A673 (cell line): ENCODE data around the gene POMGNT2. TPM values are rescaled to one million over a fixed set of nuclear protein-coding genes. Genes with fewer than 3 reads are reported as not detected.

Source experiments
- BruUV-seq: library from RNA; stranded (reverse); fragments of 400-500 nt; replicated peaks from 2 replicates; lab custom pipeline; 2021; lab: Mats Ljungman, UMichigan
- CTCF ChIA-PET: fragments of 300-600 bp; sonication (Branson Sonifier 250); formaldehyde crosslinking; loops from one replicate; lab custom pipeline; 2022; ENCODE audit warnings: antibody characterized with exemption; lab: Charles Lee
- POLR2A ChIA-PET: fragments of 300-600 bp; sonication (Branson Sonifier 250); formaldehyde crosslinking; loops from one replicate; lab custom pipeline; 2022; ENCODE audit warnings: antibody characterized with exemption; ENCODE audit not compliant: low non-redundant PET; lab: Charles Lee
- DNase-seq: peaks from one replicate; pipeline ENCODE4 v3.0.0-alpha.2; 2015; ENCODE audit warnings: low spot score
- H3K27ac ChIP-seq: fragments of 200-600 bp; sonication (generic); 2 replicates; pipeline ENCODE4 v1.5.1; 2016; ENCODE audit warnings: mixed run types, low read depth, mild to moderate bottlenecking, mixed read lengths, antibody characterized with exemption, low read length; ENCODE audit not compliant: poor library complexity, severe bottlenecking
- H3K27me3 ChIP-seq: fragments of 200-600 bp; sonication (generic); replicated peaks from 2 replicates; pipeline ENCODE4 v1.6.1; 2017; ENCODE audit warnings: mixed run types, low read depth, mild to moderate bottlenecking, mixed read lengths, antibody characterized with exemption, low read length; ENCODE audit not compliant: insufficient read depth, poor library complexity
- H3K36me3 ChIP-seq: fragments of 200-600 bp; sonication (generic); 2 replicates; pipeline ENCODE4 v1.6.1; 2016; ENCODE audit warnings: mixed run types, mild to moderate bottlenecking, mixed read lengths, antibody characterized with exemption, low read length; ENCODE audit not compliant: insufficient read depth, poor library complexity, severe bottlenecking
- H3K4me1 ChIP-seq: fragments of 200-600 bp; sonication (generic); 2 replicates; pipeline ENCODE4 v1.6.1; 2017; ENCODE audit warnings: mixed run types, mild to moderate bottlenecking, mixed read lengths, antibody characterized with exemption, low read length; ENCODE audit not compliant: insufficient read depth, poor library complexity, severe bottlenecking
- H3K4me3 ChIP-seq: fragments of 200-600 bp; sonication (generic); 2 replicates; pipeline ENCODE4 v1.5.1; 2016; ENCODE audit warnings: low read depth, mixed run types, mild to moderate bottlenecking, mixed read lengths, low read length; ENCODE audit not compliant: poor library complexity, severe bottlenecking
- H3K9me3 ChIP-seq: fragments of 200-600 bp; sonication (generic); 2 replicates; pipeline ENCODE4 v1.6.1; 2016; ENCODE audit warnings: mixed run types, low read depth, mild to moderate bottlenecking, mixed read lengths, antibody characterized with exemption, low read length; ENCODE audit not compliant: poor library complexity, severe bottlenecking
- EZH2 ChIP-seq: fragments of 200-600 bp; sonication (generic); IDR thresholded peaks from 2 replicates; pipeline ENCODE4 v1.6.1; 2017; ENCODE audit warnings: borderline replicate concordance, low read depth, mild to moderate bottlenecking, mixed read lengths, antibody characterized with exemption, low read length; ENCODE audit not compliant: poor library complexity, severe bottlenecking
- intact Hi-C: fragments of 100-400 bp; cut with micrococcal nuclease; formaldehyde crosslinking; loops from one replicate; pipeline ENCODE4 v1.10.0; 2022; ENCODE audit not compliant: unreplicated experiment
- total RNA-seq: library from RNA; stranded (reverse); gene quantifications from 2 replicates; pipeline ENCODE4 v1.2.3, GENCODE V29; 2021
- TF ChIP-seq, protein P1 (sequence below): fragments of 300-800, 200-600 bp; sonication (generic); conservative IDR thresholded peaks from 2 replicates; pipeline ENCODE4 v1.5.1; 2017; ENCODE audit warnings: low read depth, mild to moderate bottlenecking, antibody characterized with exemption, low read length, moderate library complexity, mixed read lengths

The POMGNT2 gene
- total RNA-seq, 1 experiment from 2014 or later, result 6.5 TPM

DNA sequence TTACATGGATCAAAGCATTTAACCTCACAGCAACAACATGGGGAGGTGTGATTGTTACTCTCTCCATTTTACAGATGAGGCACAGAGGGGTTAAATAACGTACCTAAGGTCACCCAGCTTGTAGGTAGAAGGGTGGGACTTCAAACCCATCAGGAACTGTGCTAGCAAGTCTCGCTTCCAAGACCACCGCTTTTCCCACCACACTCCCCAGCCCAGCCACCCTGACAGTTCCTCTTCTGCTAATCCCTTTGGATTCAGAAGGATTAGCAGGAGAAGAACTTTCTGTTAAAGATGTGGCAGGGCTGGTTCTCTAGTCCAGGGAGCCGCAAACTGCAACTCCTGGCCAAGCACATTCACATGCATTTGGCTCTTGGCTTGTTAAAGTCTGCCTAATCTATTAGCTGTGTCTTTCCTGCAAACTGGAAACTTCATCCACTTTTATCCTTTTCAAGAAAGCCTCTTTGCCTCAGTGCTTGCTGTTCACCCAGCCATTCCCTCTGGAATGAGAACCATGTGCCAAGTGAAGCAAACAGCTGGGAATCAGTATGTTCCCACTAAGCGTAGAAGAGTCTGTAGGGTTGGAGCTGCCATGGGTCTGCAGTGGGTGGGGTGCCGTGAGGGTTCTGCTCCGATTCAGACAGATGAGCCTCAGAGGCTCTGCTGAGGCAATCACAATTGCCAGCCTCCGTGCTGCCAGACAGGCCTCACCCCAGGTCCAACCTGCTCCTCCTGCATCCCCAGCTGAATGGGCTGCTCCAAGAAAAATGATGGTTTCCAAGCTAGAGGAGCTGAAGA is 44.6 kb downstream of the POMGNT2 start:
- H3K9me3 ChIP-seq, result no peaks in the 10 kb centered on the region
- no peaks in the 10 kb centered on the region for H3K4me1 ChIP-seq
- TF ChIP-seq EZH2, result no peak
- TF ChIP-seq, protein P1, sequence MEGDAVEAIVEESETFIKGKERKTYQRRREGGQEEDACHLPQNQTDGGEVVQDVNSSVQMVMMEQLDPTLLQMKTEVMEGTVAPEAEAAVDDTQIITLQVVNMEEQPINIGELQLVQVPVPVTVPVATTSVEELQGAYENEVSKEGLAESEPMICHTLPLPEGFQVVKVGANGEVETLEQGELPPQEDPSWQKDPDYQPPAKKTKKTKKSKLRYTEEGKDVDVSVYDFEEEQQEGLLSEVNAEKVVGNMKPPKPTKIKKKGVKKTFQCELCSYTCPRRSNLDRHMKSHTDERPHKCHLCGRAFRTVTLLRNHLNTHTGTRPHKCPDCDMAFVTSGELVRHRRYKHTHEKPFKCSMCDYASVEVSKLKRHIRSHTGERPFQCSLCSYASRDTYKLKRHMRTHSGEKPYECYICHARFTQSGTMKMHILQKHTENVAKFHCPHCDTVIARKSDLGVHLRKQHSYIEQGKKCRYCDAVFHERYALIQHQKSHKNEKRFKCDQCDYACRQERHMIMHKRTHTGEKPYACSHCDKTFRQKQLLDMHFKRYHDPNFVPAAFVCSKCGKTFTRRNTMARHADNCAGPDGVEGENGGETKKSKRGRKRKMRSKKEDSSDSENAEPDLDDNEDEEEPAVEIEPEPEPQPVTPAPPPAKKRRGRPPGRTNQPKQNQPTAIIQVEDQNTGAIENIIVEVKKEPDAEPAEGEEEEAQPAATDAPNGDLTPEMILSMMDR, result no peak
- no TSS peak for BruUV-seq
- no peak for DNase-seq
- no peak overlapping the region for H3K4me3 ChIP-seq
- intact Hi-C loops, result no loop called here
- H3K36me3 ChIP-seq, result no peaks in the 10 kb centered on the region
- no peak overlapping the region for H3K27ac ChIP-seq
- CTCF ChIA-PET, result no interaction called here
- no peaks in the 10 kb centered on the region for H3K27me3 ChIP-seq
- POLR2A ChIA-PET, result no interaction called here

GRCh38 chr3:43059456-43059855 is 46.4 kb downstream of the POMGNT2 start:
- Histone ChIP-seq H3K4me1 (no peaks in the 10 kb centered on the region), H3K36me3 (no peaks in the 10 kb centered on the region), H3K4me3 (no peak overlapping the region), H3K27ac (no peak overlapping the region), H3K9me3 (no peaks in the 10 kb centered on the region), H3K27me3 (no peaks in the 10 kb centered on the region)
- intact Hi-C loops, result no loop called here
- TF ChIP-seq, protein P1, result no peak
- TF ChIP-seq EZH2, result no peak
- no peak for DNase-seq
- ChIA-PET CTCF (no interaction called here), POLR2A (no interaction called here)
- no TSS peak for BruUV-seq

DNA sequence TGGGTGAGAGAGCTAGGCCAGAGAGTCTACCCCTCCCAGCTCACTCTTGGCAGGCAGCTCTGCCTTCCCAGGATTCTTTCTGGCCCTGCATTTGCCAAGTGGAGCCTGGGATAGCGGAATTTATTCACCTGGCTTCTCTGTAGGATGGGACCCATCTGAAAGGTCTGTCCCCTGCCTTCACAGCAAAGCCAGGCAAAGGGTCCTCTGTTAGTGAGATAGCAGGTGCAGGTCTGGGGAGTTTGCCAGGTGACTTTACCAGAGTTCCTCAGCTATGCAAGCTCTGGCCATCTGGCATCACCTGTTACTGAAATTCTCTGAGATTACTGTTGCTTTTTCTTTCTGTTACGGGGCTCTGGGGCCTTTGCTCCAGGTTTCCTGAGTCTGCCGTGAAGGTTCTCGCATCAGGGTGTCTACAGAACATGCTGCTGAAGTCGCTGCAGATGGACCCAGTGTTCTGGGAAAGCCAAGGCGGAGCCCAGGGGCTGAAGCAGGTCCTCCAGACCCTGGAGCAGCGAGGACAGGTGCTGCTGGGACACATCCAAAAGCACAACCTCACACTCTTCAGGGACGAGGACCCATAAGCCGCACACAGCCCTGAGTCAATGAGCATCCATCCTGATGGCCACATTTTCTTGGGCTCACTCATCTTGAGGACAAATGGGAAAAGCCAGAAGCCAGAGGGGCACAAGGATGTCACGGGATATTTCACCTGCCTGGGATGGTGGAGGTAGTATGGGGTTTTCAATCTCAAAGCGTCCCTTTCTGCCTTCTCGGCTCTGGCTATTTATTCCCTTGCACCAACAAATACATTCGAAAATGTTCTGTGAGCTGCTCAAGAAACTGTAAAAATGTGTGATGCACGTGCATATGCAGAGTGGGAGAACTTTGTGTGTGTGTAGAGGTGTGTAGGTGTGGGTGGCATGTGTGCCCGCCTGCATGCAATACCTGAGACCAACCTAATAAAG is 49.8 kb downstream of the POMGNT2 start:
- ChIA-PET POLR2A (no interaction called here), CTCF (no interaction called here)
- H3K9me3 ChIP-seq, result no peaks in the 10 kb centered on the region
- intact Hi-C loops, result no loop called here
- H3K27ac ChIP-seq, result no peak overlapping the region
- no peaks in the 10 kb centered on the region for H3K27me3 ChIP-seq
- BruUV-seq, result no TSS peak
- H3K4me1 ChIP-seq, result no peaks in the 10 kb centered on the region
- H3K4me3 ChIP-seq, result no peak overlapping the region
- H3K36me3 ChIP-seq, result no peaks in the 10 kb centered on the region
- DNase-seq, result no peak
- TF ChIP-seq, protein P1, result no peak
- no peak for TF ChIP-seq EZH2
